ENCODE measurements around the gene SPO11. TPM values are rescaled to one million over a fixed set of nuclear protein-coding genes. Genes with fewer than 3 reads are reported as not detected.

Gene SPO11
- total and polyA plus RNA-seq, 10 of the 15 experiments (the other 5 are each of a cell fraction or from before 2014, with no cell fraction given) = not detected

DNA sequence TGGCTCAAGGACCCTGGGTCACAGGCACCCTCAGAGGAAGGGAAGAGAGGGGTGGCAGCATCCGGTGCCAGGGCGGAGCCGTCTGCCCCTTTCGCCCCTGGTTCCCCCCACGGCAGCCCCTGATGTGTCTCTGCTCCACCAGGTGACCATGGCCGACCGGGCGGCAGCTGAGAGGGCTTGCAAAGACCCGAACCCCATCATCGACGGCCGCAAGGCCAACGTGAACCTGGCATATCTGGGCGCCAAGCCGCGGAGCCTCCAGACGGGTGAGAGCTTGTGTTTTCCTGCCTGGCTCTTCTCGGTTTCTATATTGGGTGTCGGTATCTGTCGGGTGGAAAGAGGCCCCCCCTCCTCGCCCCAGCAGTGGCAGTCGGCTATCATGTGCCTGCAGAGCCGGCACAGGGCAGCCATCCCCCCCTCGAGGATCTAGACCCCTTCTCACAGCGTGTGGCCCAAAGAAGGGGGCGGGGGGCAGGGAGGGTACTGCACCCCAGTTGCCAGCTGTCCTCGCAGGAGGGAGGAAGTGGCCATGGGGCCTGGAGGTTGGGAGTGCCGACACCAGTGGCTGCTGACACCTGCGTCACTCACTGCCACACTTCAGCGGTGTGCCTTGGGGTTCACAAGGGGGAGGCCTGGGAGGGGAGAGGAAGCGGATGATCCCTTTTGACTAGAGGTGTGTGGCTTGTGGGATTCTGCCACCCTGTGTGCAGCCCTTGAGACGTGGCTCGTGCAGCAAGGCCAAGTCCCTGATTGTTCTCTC, 63.1 kb downstream of the SPO11 start (continued):
- TF ChIP-seq, protein P1, sequence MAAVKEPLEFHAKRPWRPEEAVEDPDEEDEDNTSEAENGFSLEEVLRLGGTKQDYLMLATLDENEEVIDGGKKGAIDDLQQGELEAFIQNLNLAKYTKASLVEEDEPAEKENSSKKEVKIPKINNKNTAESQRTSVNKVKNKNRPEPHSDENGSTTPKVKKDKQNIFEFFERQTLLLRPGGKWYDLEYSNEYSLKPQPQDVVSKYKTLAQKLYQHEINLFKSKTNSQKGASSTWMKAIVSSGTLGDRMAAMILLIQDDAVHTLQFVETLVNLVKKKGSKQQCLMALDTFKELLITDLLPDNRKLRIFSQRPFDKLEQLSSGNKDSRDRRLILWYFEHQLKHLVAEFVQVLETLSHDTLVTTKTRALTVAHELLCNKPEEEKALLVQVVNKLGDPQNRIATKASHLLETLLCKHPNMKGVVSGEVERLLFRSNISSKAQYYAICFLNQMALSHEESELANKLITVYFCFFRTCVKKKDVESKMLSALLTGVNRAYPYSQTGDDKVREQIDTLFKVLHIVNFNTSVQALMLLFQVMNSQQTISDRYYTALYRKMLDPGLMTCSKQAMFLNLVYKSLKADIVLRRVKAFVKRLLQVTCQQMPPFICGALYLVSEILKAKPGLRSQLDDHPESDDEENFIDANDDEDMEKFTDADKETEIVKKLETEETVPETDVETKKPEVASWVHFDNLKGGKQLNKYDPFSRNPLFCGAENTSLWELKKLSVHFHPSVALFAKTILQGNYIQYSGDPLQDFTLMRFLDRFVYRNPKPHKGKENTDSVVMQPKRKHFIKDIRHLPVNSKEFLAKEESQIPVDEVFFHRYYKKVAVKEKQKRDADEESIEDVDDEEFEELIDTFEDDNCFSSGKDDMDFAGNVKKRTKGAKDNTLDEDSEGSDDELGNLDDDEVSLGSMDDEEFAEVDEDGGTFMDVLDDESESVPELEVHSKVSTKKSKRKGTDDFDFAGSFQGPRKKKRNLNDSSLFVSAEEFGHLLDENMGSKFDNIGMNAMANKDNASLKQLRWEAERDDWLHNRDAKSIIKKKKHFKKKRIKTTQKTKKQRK (IDR thresholded peaks at IDR 0.05; ENCODE audit: low read depth, low read length) = no peak
- TF ChIP-seq DPF2 (IDR thresholded peaks at IDR 0.05) = peak; percentile 73
- no peak; the same call in none of the 2 replicates for TF ChIP-seq POLR2AphosphoS2 (IDR thresholded peaks at IDR 0.05; ENCODE audit: low read depth, low read length)

Small RNA genes within 50 kb of the gene (microRNA-seq; reads per million reads assigned to microRNA genes)
- not detected for gene MIR4325

Small RNA genes within 50 kb of the gene (small RNA-seq; reads per million reads assigned to genes)
- gene MIR4325 (not detected), gene RF00019 (not detected), gene RPL39P39 (not detected)

Other genes with a start within 250 kb of the SPO11 start
- gene BMP7, start 63.2 kb upstream of the SPO11 start, total RNA-seq (2014; rRNA removed) = not detected in 2 replicates
- not detected in 2 replicates for gene BMP7, start 63.2 kb upstream of the SPO11 start, total RNA-seq (2014; rRNA removed; fragmentation: Illumina TruSeq; extraction: Trizol)
- gene BMP7, start 63.2 kb upstream of the SPO11 start, total RNA-seq (2021) = 0.05 and 0.51 TPM in 2 replicates
- 0.04 and 0.18 TPM in 2 replicates for gene BMP7, start 63.2 kb upstream of the SPO11 start, polyA plus RNA-seq (2011; rRNA removed)
- gene BMP7, start 63.2 kb upstream of the SPO11 start, polyA plus RNA-seq (2014; fragmentation: Illumina TruSeq; extraction: Trizol) = not detected in 2 replicates
- not detected for gene BMP7, start 63.2 kb upstream of the SPO11 start, polyA plus RNA-seq (2014; fragmentation: Nextera tagmentation; extraction: Ambion mirVana)
- not detected in 2 replicates for gene BMP7, start 63.2 kb upstream of the SPO11 start, polyA plus RNA-seq (2014; rRNA removed)
- under 1 TPM in 1 of 2 experiments, not detected in 1; 0.28 TPM for gene BMP7, start 63.2 kb upstream of the SPO11 start, polyA plus RNA-seq (2016; fragmentation: Nextera tagmentation; extraction: Ambion mirVana)
- 38.4 and 39.1 TPM in 2 replicates for gene RAE1, start 21.5 kb downstream of the SPO11 start, total RNA-seq (2014; rRNA removed)
- gene RAE1, start 21.5 kb downstream of the SPO11 start, total RNA-seq (2014; rRNA removed; fragmentation: Illumina TruSeq; extraction: Trizol) = 41.9 and 44.1 TPM in 2 replicates
- 34.2 and 36.1 TPM in 2 replicates for gene RAE1, start 21.5 kb downstream of the SPO11 start, total RNA-seq (2021)
- gene RAE1, start 21.5 kb downstream of the SPO11 start, polyA plus RNA-seq (2011; rRNA removed) = 28.7 and 33.1 TPM in 2 replicates
- 50.0 and 54.4 TPM in 2 replicates for gene RAE1, start 21.5 kb downstream of the SPO11 start, polyA plus RNA-seq (2014; fragmentation: Illumina TruSeq; extraction: Trizol)
- 100 to 1,000 TPM in 1 of 2 experiments, 10 to 100 TPM in 1; 93.0 to 107 TPM for gene RAE1, start 21.5 kb downstream of the SPO11 start, polyA plus RNA-seq (2014; fragmentation: Nextera tagmentation; extraction: Ambion mirVana)
- 30.7 and 38.9 TPM in 2 replicates for gene RAE1, start 21.5 kb downstream of the SPO11 start, polyA plus RNA-seq (2014; rRNA removed)
- 10 to 100 TPM; 83.1 to 91.3 TPM for gene RAE1, start 21.5 kb downstream of the SPO11 start, polyA plus RNA-seq (2016; fragmentation: Nextera tagmentation; extraction: Ambion mirVana)
- 68.6 and 79.7 TPM in 2 replicates for gene RBM38, start 61.6 kb downstream of the SPO11 start, total RNA-seq (2014; rRNA removed)
- gene RBM38, start 61.6 kb downstream of the SPO11 start, total RNA-seq (2014; rRNA removed; fragmentation: Illumina TruSeq; extraction: Trizol) = 23.2 and 27.5 TPM in 2 replicates
- gene RBM38, start 61.6 kb downstream of the SPO11 start, total RNA-seq (2021) = 102 and 104 TPM in 2 replicates
- 29.9 and 57.3 TPM in 2 replicates for gene RBM38, start 61.6 kb downstream of the SPO11 start, polyA plus RNA-seq (2011; rRNA removed)
- 4.3 and 22.9 TPM in 2 replicates for gene RBM38, start 61.6 kb downstream of the SPO11 start, polyA plus RNA-seq (2014; fragmentation: Illumina TruSeq; extraction: Trizol)
- gene RBM38, start 61.6 kb downstream of the SPO11 start, polyA plus RNA-seq (2014; fragmentation: Nextera tagmentation; extraction: Ambion mirVana) = 1 to 10 TPM in 1 of 2 experiments, under 1 TPM in 1; 0.32 to 1.3 TPM
- gene RBM38, start 61.6 kb downstream of the SPO11 start, polyA plus RNA-seq (2014; rRNA removed) = 118 and 127 TPM in 2 replicates
- gene RBM38, start 61.6 kb downstream of the SPO11 start, polyA plus RNA-seq (2016; fragmentation: Nextera tagmentation; extraction: Ambion mirVana) = 10 to 100 TPM; 10.4 to 13.2 TPM
- gene CTCFL, start 195.3 kb downstream of the SPO11 start, total RNA-seq (2014; rRNA removed) = not detected in 2 replicates
- gene CTCFL, start 195.3 kb downstream of the SPO11 start, total RNA-seq (2014; rRNA removed; fragmentation: Illumina TruSeq; extraction: Trizol) = not detected in 2 replicates
- 0.08 and 0.10 TPM in 2 replicates for gene CTCFL, start 195.3 kb downstream of the SPO11 start, total RNA-seq (2021)
- gene CTCFL, start 195.3 kb downstream of the SPO11 start, polyA plus RNA-seq (2011; rRNA removed) = 0.03 TPM in 1 of 2 replicates, not detected in the other
- not detected in 2 replicates for gene CTCFL, start 195.3 kb downstream of the SPO11 start, polyA plus RNA-seq (2014; fragmentation: Illumina TruSeq; extraction: Trizol)
- gene CTCFL, start 195.3 kb downstream of the SPO11 start, polyA plus RNA-seq (2014; fragmentation: Nextera tagmentation; extraction: Ambion mirVana) = under 1 TPM; 0.06 to 0.09 TPM
- 0.15 TPM in 1 of 2 replicates, not detected in the other for gene CTCFL, start 195.3 kb downstream of the SPO11 start, polyA plus RNA-seq (2014; rRNA removed)
- under 1 TPM; 0.12 to 0.20 TPM for gene CTCFL, start 195.3 kb downstream of the SPO11 start, polyA plus RNA-seq (2016; fragmentation: Nextera tagmentation; extraction: Ambion mirVana)
- gene PCK1, start 231.3 kb downstream of the SPO11 start, total RNA-seq (2014; rRNA removed) = 0.06 and 0.11 TPM in 2 replicates
- gene PCK1, start 231.3 kb downstream of the SPO11 start, total RNA-seq (2014; rRNA removed; fragmentation: Illumina TruSeq; extraction: Trizol) = 0.05 TPM in 1 of 2 replicates, not detected in the other
- 0.33 and 0.56 TPM in 2 replicates for gene PCK1, start 231.3 kb downstream of the SPO11 start, total RNA-seq (2021)
- gene PCK1, start 231.3 kb downstream of the SPO11 start, polyA plus RNA-seq (2011; rRNA removed) = not detected in 2 replicates
- 0.09 TPM in 1 of 2 replicates, not detected in the other for gene PCK1, start 231.3 kb downstream of the SPO11 start, polyA plus RNA-seq (2014; fragmentation: Illumina TruSeq; extraction: Trizol)
- gene PCK1, start 231.3 kb downstream of the SPO11 start, polyA plus RNA-seq (2014; fragmentation: Nextera tagmentation; extraction: Ambion mirVana) = under 1 TPM in 1 of 2 experiments, not detected in 1; 0.02 TPM
- 0.14 TPM in 2 replicates for gene PCK1, start 231.3 kb downstream of the SPO11 start, polyA plus RNA-seq (2014; rRNA removed)
- gene PCK1, start 231.3 kb downstream of the SPO11 start, polyA plus RNA-seq (2016; fragmentation: Nextera tagmentation; extraction: Ambion mirVana) = not detected

Measured in GM12878 (cell line).